ENCODE results near the gene SEMA5A. TPM values are rescaled to one million over a fixed set of nuclear protein-coding genes. Genes with fewer than 3 reads are reported as not detected.

SEMA5A gene
- total RNA-seq, 1 donor from 2014 or later: under 0.01 TPM

DNA sequence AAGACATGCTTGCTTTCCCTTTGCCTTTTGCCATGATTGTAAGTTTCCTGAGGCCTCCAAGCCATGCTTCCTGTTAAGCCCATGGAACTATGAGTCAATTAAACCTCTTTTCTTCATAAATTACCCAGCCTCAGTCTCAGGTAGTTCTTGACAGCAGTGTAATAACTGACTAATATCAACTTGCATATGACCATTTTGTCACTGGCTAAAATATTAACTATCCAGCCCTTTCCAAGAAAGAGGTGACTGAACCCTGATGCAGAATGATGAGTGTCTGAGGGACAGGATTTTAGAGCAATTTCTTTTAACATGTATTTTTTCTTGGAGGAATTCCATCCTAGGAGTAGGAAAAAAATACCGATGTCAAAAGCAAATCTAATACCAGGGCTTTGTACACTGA is 266.1 kb downstream of the SEMA5A start:
- no peak for DNase-seq (ENCODE audit: low read depth in 2 of 2)

DNA sequence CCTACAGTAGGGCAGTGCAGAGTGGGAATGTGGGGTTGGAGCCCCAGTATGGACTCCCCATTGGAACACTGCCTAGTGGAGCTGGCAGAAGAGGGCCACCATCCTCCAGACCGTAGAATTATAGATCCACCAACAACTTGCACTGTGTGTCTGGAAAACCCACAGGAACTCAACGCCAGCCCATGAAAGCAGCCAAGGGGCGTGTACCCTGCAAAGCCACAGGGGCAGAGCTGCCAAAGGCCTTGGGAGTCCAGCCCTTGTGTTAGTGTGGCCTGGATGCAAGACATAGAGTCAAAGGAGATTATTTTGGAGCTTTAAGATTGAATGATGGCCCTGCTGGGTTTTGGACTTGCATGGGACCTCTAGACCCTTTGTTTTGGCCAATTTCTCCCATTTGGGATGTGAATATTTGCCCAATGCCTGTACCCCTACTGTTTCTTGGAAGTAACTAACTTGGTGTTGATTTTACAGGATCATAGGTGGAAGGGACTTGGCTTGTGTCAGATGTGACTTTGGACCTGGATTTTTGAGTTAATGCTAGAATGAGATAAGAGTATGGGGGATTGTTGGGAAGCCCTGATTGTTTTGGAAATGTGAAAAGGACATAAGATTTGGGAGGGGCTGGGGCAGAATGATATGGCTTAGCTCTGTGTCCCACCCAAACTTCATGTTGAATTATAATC is 266.8 kb downstream of the SEMA5A start:
- DNase-seq (ENCODE audit: low read depth in 2 of 2): no peak

- peak in 1 of 2 donors; percentile 1 for DNase-seq (ENCODE audit: low read depth in 2 of 2)
Measured at GRCh38 chr5:9269014-9269413, 276.9 kb downstream of the SEMA5A start.

GRCh38 chr5:9268226-9268625 is 277.6 kb downstream of the SEMA5A start:
- DNase-seq (ENCODE audit: low read depth in 2 of 2): no peak

DNA sequence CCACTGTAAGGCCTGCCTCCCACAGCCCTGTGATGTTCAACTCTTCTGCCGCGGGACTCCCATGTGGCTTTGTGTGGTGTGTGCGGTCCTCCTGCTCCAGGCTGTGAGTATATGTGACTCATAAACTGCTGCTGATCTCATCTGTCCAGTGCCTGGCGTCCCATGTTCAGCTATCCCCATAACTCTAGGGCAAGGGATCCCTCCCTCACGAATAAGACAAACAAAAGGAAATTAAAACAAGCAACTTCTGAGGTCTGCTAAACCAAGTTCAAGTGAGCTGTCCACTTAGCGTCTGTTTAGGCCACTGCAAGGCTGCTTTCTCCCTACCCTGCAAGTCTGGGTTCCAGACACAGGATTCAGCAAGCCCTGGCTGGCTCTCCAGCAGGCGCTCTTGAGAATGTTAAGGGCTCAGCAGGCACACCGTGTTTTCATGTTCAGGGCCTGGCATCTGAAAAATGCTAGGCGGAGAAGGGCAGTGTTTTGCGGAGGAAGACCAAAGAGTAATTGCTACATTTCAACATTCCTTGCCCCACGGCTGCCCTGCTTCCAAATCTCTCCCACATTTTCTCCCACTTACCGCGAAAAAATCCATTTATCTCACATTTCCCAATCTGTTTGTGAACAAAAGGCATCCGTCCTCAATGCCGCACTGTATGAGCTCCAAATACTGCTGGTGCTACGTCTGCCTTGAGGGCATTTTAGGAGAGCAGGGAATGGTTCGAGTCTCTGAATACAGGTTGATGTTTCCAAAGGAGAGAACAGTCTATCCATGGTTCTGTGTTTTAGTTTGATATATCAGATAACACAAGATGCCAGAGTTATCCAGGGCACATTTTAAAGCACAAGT is 280.2 kb downstream of the SEMA5A start:
- DNase-seq (ENCODE audit: low read depth in 2 of 2): no peak

GRCh38 chr5:9264301-9264700 is 281.6 kb downstream of the SEMA5A start:
- no peak for DNase-seq (ENCODE audit: low read depth in 2 of 2)

GRCh38 chr5:9263656-9264055 is 282.2 kb downstream of the SEMA5A start:
- no peak for DNase-seq (ENCODE audit: low read depth in 2 of 2)

GRCh38 chr5:9251379-9251980 is 294.4 kb downstream of the SEMA5A start:
- no peak for DNase-seq (ENCODE audit: low read depth in 2 of 2)

- no peak for DNase-seq (ENCODE audit: low read depth in 2 of 2)
Measured at GRCh38 chr5:9249231-9249630, 296.6 kb downstream of the SEMA5A start.

DNA sequence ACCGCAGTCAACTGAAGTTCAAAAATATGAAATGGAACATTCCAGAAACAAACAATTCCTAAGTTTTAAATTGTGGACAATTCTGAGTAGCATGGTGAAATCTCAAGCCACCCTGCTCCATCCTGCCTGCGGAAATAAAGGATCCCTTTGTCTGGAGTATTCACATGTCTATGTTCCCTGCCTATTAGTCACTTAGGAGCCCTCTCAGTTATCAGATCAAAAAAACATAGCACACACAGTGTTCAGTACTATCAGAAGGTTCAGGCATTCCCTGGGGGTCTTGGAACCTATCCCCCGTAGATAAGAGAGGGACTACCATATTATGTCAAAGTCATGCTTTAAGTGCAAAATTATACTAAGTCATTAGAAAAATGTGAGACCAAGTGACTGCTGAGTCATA is 300.8 kb downstream of the SEMA5A start:
- DNase-seq (ENCODE audit: low read depth in 2 of 2): no peak

- no peak for DNase-seq (ENCODE audit: low read depth in 2 of 2)
Measured at GRCh38 chr5:9244417-9244816, 301.5 kb downstream of the SEMA5A start.

DNA sequence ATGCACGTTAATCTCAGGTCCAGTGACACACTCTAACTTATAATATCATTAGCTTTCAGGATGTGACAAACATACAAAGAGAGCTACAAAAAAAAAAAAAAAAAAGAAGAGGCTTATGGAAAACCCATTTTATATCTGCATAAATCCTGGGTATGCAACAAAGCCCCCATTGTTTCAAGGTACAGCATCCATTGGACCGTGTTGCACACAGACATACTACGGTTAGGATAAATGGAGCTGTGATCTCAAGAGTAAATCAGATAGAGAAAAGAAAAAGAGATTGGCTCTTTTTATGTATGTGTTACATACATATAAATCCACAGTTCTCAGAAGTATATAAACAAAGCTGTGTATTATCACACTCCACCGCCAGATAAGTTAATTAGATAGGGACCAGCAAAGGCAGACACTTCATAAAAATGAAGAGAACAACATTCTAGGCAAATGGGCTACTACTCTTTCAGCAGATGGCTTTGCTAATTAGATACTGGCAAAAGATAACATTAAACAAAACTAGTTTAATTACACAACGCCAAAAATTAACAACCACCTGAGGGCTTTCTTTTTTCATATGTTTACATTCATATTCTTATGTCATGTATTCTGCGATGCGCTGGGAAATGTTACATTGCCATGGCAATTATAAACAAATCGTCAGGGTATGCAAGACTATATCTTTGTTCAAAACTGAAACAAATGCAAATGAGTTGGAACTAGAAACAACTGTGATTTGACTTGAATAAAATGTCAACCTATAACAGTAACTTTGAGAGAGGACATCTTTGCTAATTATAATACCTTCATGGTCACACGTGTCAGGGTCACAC is 304.2 kb downstream of the SEMA5A start:
- no peak for DNase-seq (ENCODE audit: low read depth in 2 of 2)

- no peak for DNase-seq (ENCODE audit: low read depth in 2 of 2)
Measured at GRCh38 chr5:9240431-9240830, 305.4 kb downstream of the SEMA5A start.

GRCh38 chr5:9239626-9240025 is 306.2 kb downstream of the SEMA5A start:
- DNase-seq (ENCODE audit: low read depth in 2 of 2): no peak

- DNase-seq (ENCODE audit: low read depth in 2 of 2): no peak
Measured at GRCh38 chr5:9239071-9239470, 306.8 kb downstream of the SEMA5A start.

DNA sequence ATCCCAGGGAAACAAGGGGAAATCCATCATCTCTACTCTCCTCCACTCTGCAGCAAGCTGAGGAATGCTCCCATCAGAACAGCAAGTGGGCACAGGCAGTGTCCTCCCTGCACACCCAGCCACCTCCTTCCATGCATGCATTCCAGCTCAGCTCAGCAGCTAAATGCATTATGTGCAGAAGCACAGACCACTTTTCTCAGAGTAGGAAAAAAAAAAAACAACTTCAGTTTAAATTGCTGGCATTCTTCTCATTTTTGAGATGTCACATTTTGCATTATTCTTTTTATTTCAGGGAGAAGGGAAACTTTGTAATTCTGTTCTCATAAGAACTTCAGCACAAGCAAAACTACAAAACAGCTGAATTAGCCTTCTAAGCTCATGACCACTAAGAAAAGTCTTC is 312.2 kb downstream of the SEMA5A start:
- DNase-seq (ENCODE audit: low read depth in 2 of 2): no peak

DNA sequence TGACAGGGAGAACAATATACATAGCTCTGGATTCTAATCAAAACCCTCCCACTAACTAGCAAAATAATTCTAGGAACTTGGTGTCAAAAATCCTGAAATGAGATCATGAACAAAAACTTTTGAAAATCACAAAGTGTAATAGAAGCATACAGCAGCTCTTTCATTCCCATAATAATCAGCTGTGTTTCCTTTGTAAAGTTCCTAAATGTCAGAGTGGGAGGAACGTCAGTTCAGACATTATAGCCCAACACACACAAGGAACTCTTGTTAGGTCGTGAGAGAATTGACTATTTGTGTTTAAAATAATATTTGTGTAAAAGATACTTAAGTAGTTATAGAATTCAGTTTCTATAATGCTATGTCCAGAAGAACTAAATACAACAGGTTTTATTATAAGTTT is 312.8 kb downstream of the SEMA5A start:
- DNase-seq (ENCODE audit: low read depth in 2 of 2): no peak

DNA sequence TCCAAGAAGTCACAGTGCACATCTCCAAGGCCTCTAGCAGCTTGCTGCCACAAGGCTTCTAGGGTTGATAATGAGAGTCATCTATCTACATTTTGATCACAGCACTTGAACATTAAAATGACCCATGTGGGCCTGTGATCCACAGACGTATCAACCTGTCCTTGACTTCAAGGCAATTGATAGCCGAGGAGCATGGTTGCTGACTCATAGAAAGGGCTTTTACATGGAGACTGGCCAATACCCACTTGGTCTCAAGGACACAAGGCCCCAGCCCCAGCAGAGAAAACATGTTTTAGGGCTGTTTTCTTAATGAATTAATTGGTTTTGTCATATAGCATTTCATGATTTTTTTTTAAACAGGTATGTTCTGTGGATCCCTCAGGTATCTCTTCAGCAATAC is 314.0 kb downstream of the SEMA5A start:
- DNase-seq (ENCODE audit: low read depth in 2 of 2): no peak

GRCh38 chr5:9230355-9230754 is 315.5 kb downstream of the SEMA5A start:
- DNase-seq (ENCODE audit: low read depth in 2 of 2): no peak

DNA sequence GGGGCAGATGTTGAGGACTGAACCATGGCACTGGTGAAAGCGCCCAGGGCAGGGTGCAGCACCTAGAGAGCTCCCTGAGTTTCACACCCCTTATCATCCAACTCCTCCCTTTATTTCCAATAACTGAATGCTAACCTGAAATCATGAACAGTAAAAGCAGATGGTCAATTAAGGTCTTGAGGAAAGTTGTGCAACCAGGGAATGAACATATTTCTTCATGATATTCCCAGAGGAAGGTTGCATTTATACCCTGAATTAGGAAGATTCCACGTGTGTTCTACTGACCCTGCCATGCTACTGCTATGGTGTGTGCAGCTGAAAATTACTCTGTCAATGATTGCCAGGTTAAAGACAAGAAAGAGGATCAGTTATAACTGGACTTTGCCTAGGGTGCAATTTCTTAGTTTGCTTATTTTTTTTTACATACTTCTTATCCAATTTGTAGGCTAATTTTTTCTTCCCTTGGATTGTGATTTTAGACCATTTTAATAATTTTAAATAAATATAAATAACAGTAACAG is 319.8 kb downstream of the SEMA5A start:
- DNase-seq (ENCODE audit: low read depth in 2 of 2): no peak
